GOT3 (cell line): ENCODE measurements around the gene LRTM2.

Source experiments
- DNase-seq: peaks from one replicate; lab custom pipeline; 2025; ENCODE audit warnings: mixed read lengths; lab: John Stamatoyannopoulos, UW

Gene LRTM2

GRCh38 chr12:1797991-1798640 is 22.2 kb upstream of the LRTM2 start:
- no peak for DNase-seq

GRCh38 chr12:1798641-1799020 is 21.7 kb upstream of the LRTM2 start:
- no peak for DNase-seq

GRCh38 chr12:1799051-1799881 is 21.1 kb upstream of the LRTM2 start:
- DNase-seq = no peak

DNA sequence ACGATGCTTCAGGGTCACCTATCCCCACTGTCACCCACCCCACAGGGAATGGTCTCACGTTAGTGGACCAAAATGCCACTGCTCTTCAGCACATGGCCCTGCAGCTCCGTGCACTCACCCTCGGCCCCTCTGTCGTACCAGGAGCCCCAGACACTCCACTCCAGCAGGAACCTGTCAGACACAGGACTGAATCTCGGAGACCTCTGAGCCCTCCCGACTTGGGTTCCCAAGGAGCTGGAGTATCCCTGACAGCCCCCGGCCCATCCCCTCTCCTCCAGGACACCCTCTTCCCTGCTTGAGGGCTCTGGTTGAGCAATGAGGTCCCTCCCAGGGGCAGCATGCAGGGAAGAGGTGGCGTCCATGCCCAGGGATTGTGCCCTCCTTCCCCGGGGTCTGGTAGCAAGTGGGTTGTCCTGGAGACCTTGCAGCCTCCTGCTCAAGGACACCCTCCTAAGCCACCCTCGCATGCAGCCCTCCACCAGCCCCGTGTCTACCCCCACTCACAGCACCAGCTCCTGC is 20.4 kb upstream of the LRTM2 start:
- no peak for DNase-seq

- no peak for DNase-seq
These were observed 19.7 kb upstream of the LRTM2 start for GRCh38 chr12:1800401-1801302.

DNA sequence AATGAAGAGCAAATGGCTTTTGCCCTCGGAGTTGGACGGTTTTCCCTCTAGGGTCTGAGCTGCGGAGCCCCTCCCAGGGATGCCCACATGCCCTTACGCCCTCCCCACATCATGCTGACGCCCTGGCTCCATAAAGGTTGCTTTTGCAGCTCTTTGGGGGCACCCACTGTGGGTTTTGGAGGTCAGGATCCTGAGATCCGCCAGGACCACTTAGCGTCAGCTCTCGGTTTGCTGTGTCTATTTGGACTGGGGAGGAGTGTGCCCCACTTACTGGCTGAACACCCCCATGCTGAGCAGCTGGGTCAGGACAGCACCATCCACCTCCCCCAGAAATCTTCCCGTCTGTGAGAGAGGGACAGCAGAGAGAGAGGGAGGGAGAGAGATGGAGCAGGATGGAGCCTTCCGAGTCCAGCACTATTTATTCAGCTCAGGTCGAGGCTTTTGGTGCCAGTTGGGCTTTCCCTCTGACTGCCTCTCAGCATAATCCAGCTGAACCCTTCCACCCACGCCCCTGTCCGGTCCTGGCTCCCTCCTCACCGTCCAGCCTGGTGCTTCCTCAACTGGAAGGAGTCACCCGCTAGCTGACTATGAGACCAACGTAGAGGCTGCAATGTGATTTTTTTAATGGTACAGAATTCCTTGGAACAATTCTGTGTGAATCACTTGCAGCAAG is 18.9 kb upstream of the LRTM2 start:
- DNase-seq = no peak

DNA sequence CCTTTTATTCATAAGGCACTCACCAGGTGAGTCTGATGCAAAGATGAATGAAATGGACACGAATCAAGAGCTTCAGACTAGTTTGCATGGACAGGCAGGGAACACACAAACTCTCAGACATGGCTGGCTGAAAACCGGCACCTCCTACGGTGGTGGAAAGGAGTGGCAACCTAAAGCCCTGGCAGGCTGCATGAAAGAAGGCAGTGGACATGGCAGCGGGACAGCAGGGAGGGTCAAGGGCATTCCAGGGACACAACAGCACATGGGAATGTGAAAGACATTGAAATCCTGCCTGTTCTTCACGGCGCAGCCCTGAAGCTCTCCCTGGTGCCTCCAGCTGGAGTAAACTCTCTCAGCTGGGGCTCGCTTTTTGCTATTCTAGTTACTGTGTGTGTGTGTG is 16.6 kb upstream of the LRTM2 start:
- no peak for DNase-seq

GRCh38 chr12:1804545-1805332 is 15.6 kb upstream of the LRTM2 start:
- DNase-seq = no peak

DNA sequence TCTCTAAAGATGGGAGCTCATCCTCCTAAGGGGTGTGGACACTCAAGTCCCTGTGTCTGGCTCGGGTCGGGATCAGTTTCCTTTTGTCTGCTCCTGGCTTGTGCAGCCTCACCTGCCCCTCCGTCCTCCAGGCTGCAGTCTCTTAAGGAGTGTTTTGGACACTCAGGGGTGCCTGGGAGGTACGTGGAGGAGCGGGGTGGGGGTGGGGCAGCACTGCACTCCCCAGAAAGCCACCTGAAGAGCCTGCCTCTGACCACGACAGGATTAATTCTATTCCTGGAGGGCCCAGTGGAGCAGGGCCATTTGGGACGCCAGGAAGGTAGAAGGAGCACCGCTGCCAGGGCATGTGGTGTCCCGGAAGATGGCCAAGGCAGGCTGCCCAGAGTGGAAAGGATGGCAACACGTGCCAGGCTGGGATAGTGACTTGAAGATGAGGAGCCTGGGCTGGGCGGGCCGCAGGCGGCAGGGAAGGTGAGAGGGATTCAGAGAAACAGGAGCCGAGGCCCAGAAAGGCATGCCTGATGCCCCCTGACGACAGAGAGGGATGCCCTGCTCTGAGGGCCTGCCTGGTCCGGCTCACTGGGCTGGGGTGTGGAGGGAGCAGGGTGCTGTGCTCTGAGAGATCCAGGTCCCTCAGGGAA is 14.8 kb upstream of the LRTM2 start:
- no peak for DNase-seq

- DNase-seq = no peak
These were observed 13.9 kb upstream of the LRTM2 start for GRCh38 chr12:1806301-1807086.

DNA sequence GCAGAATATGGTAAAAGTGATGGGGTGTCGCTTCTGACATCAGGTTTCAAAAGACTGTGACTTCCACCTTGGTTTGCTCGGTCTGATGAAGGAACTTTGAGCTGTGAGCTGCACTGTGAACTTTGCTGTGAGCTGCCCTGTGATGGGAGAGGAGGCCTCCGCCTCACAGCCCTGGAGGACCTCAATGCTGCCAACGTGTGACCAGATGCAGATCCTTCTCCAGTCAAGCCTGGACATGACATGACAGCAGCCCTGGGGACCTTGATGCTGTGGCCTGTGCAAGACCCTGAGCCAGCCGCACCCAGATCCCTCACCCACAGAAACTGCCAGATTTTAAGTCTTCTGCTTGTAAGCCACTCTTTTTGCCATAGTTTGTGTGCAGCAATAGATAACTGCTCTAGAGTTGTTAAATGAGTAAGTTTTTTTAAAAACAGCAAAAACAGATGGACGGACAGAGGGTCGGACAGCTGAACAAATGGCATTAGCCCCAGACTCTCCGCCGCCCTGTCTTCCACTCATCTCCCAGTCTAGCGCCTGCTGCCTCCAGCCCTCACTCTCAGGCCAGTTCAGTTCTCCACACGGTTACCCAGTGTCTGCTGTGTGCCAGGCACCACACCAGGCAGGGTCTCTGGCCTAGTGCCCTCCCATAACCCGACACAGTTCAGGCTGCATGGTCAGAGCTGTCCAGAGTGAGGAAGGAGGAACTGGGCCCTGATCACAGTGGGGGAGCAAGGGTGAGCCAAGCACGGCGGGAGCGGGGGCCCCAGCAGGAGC is 13.1 kb upstream of the LRTM2 start:
- DNase-seq = no peak

DNA sequence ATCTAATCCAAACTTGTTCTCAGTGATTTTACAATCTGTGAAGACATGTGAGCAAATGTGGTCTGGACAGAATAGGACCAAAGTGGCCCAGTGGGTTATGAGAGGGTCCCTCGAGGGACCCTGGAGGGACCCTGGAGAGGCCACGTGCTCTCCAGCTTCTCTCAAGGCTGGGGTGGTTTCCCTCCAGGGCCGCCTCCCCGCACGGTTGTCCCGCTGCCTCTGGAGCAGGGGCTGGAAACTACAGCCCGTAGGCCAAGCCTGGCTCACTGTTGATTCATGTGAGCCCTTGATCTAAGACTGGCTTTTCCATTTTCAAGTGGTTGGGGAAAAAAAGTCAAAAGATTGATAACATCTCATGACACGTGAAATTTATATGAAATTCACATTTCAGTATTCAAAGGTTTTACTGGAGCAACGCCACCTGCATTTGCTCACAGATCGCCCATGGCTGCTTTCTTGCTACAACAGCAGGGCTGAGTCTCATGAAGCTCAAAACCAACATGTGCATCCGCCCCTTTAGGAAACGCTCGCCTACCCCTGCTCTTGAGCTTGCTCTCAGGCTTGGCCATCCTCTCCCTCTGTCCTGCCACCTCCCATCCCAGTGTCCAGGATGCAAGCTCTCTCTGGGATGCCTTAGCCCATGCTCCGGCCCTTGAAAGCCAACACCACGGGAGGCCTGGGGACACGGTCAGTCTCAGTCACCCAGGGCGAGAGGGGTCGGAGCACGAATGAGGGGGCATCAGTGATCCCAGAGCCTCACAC is 12.1 kb upstream of the LRTM2 start:
- DNase-seq = no peak

GRCh38 chr12:1808798-1809480 is 11.4 kb upstream of the LRTM2 start:
- no peak for DNase-seq

GRCh38 chr12:1809591-1810190 is 10.7 kb upstream of the LRTM2 start:
- no peak for DNase-seq

GRCh38 chr12:1810201-1810930 is 10.0 kb upstream of the LRTM2 start:
- no peak for DNase-seq

DNA sequence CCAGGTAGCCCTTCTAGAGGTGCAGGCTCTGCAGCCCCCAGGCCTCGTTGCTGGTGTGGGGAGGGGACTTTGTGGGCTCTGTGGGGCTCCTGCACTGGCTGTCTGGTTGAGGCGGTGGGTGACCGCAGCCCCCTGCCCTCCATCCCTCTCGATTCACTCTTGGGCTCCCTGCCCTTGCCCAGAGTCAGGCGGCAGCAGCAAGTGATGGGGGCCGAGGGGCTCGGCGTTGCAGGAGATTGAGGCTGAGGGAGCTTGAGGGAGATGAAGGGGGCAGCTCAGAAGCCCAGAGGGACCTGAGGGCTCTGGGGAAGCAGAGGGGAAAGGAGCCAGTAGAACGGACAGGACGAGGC is 9.5 kb upstream of the LRTM2 start:
- DNase-seq = no peak
